Stimulated activated CD4-positive, alpha-beta T cell treated with anti-CD3 and anti-CD28 coated beads, Interleukin-4, amount 100 ng/mL, for 24 hours (primary cell): ENCODE measurements around the gene RTKN2.

ENCODE experiments used
- DNase-seq: peaks from one replicate; pipeline ENCODE4 v3.0.0-alpha.2; 2020

RTKN2 gene

DNA sequence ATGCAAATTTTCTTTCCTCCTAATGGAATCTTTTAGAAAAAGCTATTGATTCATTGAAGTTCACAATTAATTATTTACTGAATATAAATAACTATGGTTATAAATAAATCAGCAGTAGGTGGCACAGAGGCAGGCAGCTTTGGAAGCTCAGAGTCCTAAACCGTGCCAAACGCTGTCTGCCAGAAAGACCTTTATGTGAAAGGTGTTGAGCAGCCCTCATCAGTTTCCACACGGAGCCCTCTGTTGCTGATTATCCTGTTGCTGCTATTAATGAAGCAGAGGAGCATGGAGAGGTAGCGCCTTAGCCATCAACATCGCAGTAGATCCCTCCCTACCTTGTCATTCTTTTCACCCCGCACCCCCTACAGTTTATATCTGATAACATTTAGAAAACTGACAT is 51.0 kb downstream of the RTKN2 start:
- no peak for DNase-seq

DNA sequence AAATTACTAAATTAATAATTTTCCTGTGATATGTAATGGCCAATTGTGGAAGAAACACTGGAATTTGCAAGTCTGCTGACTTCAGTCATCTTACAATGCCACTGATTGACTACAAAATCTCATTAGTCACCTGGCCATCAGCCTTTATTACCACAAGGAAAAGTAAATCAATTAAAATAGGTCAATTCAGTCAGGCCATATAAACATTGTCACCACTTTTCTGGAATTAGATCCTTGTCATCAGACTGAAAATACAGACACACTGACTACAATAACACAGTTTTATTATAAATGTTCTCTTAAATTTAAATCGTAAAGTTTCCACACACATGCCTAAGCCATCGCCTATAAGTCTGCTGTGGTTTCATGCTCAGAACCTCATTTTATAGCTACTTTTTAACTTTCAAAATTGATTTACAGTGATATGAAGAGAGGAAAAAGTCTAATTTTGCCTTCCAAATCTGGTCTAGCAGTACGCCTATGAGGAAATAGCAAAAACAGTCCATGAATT is 54.2 kb downstream of the RTKN2 start:
- no peak for DNase-seq

DNA sequence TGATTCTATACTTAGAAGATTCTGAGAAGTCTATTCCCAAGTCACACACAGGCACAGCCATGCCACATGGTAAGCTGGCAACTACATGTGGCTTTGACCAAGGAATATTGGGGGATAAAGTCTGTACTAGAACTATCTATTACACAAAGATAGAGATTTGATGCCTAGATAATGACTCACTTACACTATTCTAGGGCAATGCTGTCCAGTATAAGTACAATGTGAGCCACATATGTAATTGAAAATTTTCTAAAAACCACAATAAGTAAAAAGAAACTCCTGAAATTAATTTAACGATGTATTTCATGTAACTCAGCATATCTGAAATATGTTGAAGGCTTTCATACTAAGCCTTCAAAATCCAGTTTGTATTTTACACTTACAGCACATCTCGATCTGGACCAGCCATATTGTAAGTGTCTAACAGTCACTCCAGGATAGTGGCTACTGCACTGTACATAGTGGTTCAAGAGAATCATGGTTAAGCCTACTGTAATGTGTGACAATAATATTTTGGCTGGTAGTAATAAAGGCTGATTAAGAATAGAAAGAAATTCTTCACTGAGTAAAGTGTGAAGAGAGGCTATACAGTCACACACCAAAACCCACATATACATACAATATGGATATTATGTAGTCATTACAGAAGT is 62.8 kb downstream of the RTKN2 start:
- no peak for DNase-seq

DNA sequence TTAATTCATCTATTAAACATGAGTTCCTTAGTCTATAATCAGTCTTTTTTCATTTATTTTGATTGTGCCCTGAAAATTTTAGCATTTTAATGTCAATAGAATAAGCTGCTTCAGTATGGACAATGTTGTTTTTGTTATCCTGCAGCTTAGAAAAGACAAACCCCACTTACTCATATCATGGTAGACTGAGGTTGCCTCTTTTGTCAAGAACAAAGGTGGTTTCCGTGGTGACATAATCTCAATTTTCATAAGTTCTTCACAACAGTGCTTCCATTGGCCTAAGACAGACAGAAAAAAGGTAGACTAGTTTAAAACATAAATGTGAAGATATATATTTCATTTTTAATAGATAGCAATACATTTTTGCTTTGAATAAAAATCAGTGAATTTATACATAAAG is 69.1 kb downstream of the RTKN2 start:
- no peak for DNase-seq

DNA sequence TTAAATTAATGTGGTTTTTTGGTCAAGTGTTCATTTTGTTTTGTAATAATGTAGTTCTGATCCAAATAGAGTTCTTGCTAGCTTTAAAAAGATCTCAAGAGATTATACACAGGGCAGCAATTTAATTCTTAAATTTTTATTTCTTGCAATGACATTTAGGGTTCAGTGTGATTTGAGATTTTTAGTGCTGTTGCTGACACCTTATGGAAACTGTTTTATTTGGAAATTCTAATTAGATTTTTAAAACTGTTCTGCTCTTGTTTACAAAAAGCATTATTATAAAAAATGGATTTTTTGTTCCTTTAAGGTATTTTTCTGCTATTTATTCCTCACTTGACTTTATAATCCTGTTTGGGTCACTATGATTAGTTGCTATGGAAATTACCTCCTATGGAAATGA is 72.1 kb downstream of the RTKN2 start:
- no peak for DNase-seq

DNA sequence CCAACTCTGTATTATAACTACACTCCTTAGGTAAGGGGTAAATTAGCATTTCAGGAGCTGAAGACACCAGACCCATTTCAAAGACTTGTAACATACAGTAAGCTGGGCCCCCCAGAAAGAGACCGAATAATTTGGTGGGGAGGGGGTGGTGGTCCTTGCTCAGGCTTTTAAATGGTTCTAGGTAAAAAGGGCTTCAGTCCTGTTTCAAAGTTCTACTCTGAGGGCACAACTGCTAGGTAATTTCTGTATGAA is 73.0 kb downstream of the RTKN2 start:
- DNase-seq = no peak

DNA sequence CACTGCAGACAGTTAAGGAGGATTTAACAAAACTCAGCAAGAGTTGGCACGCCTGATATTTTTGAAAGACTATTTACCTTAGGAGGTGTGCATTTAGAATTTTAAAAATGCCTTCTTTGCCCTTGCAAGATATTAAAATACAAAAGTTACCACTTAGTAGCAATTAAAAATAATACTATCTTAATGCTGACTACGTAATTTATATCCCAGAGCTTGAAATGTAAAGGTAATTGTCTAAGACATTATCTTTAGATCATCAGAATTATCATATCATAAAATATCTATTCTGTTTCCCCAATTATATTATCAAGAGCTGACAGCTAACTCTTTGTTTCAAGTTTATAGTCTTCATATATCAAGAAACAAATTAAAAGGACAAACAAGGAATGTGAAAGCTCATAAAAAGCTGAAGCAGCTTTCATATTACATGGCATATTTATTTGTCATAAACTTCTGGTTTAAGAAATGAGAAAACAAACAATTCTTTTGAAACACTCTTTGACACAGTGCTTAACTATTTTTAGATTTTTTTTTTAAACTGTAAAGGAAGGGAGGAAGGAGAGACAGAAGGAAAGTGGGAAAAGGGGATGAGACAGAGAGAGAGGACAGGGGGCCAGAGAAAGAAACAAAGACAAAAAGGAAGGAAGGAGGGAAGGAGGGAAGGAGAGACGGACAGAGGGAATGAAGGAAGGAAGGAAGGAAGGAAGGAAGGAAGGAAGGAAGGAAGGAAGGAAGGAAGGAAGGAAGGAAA is 73.5 kb downstream of the RTKN2 start:
- no peak for DNase-seq

DNA sequence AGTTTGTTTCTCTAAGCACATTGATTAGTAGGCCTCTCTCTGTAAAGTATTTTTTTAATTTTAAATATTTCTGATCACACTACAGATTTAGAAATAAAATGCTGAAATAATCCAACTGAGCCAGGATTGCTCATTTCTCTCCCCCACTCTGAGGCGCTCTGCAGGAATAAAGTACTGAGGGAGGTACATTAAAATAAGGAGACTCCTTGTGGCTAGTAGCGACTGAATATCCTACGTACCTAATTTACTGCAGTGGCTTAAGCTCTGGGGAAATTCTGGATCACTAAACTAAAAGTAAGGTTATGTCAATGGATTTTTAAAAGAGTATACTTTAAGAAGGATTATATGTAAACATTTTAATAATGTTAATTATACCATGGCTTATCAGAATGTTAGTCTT is 75.2 kb downstream of the RTKN2 start:
- no peak for DNase-seq

DNA sequence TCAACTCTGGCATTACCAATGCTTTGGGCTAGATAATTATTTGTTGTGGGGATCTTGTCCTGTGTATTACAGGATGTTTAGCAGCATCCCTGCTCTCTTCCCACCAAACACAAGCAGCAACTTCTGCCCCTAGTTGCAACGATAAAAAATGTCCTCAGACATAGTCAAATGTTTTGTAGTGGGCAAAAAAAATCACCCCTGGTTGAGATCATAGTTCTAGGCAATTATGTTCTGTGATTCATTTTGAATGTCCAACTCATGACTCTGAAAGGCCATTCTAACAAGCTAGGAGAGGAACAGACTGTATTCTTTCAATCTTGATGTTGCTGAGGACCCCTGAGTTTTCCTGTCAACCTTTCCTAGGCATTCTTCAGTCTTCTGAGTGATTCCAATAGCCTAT is 79.5 kb downstream of the RTKN2 start:
- no peak for DNase-seq

DNA sequence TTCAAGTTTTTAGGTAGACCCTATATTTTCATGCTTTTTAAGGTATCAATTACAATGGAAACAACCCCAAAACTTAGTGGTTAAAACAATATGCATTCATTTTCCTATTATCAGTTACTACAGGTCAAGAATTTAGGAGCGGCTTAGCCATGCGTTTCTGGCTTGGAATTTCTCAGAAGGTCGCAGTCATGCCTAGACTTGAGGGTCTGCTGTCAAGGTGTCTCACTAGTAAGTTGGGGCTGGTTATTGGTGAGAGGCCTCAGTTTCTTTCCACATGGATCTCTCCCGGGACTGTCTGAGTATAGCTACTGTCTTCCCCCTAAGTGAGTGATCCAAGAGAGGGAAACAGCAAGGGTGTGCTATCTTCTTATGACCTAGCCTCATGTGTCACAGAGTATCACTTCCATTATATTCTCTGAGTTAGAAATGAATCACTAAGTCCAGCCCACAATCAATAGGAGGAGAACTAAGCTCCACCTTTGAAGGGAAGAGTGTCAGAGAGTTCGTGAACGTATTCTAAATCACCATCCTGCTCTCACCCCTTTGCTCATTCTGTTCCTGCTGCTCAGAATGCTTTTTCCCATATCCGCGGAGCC is 80.5 kb downstream of the RTKN2 start:
- DNase-seq = no peak

DNA sequence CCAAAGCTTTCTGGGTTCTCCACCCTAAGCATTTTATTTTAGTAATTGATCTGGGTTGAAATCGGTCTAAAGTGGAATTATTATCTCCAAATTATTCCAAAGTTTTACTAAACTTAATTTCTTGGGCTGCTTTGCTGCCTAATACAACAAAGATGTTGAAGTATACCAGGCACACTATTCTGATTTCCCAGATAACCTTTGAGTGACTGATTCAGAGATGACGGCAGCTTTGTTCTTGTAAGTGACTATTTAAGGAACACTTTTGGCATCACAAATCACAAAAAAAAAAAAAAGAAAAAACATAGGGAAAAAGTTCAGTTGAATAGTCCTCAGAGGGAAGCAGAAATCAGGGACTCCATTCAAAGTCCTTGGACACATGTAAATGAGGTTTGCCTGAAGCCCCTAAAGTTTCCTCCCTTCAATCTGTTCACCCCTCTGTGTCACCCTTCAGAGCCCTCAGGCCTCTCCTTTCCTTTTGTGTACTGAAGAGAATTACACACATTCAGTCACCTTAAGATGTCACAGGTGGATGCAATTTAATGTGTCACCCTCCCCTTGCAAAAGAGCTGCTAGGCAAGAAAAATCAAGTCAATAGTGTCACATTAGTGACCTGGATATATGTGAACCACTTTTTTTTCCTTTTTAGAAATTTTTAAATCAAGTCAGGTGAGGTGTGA is 81.5 kb downstream of the RTKN2 start:
- DNase-seq = no peak

DNA sequence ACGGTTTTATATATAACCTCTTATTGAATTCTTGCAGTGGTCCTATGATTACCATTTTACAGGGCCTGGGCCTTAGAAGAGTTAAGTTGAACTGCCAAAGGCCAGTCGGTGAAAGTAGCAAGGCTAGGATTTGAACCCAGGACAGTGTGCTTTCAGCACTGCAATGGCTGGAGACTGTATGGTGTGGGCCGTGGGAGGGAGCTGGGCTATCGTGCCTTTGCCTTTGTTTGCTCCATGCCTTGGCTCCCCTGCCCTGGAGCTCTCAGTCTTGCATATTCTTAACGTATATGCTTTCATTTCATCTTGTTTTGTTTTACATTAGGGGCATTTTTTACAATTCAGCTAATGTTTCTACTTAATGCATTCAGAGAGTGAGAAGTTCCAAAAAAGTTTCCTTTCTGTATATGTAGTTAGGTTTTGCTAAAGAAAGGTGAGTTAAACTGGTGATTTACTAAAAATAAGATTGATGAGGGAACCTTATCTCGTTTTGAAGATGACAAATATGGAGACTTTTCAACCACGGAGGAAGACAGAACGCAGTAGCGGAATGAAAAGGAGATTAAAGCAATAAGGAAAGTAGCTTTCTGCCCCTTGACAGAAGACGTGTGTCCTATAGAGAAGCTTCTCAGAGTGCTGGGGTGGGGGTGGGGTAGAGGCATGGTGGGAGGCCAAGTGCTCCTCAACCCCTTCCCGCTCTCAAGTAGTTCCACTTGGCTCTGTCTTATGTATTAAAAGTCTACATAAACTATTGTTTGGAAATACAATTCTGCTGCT is 82.5 kb downstream of the RTKN2 start:
- peak; percentile 41 for DNase-seq

DNA sequence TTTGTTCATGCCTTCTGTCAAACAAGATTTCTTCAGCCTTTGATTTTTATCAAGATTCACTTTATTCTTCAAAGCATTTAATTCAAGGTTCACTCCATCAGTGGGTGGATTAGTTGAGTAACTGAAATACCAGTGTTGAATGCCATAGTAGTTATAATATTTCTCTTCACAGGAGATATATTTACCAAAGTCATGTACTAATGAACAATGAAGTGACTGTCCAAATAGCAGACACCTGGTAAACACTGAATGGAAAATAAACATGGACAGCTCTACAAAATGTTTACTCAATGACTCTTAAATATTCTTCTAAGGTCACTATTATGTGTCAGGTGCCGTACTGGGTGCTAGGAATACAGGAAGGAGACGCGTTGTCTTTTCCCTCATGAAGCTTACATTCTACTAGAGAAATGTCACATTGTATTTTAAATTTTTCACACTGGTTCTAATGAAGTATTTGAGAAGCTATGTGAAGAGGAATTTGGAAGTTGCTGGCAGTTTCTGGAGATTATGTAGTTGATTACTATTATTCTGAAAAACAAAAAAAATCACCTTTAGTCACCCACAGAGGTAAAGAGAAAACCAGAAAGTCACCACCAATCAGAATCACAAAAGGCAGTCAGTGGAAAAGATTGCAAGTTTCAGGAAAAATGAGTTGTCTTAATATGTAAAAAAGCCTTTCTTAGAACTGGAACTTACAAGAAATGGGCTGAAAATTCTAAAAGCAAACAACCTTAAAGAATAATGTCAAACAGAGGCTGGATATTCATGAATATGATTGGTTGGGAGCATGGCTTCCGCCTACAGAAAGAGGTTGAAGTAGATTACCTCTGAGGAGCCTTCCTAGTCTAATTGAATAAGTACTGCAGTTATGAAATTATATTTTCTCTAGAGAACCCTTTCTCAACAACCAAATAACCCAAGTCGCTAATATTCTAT is 84.5 kb downstream of the RTKN2 start:
- peak; percentile 25 for DNase-seq

DNA sequence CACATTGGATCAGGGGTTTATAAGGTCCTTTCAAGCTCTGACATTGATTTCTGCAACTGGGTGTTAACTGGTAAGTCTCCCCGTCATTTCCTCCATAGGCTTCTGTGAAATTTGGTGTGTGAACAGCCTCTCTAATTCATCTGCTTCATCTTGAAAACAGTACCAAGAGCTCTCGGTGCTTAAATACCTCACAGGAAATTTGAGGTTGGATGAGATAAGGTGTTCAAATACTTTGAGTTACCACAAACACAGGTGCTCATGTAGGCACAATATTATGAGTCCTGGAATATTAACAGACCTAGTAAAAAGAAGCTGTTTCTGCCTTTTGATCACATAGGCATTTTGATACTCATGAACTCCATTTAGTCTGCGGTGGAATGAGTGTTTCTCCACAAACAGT is 85.2 kb downstream of the RTKN2 start:
- DNase-seq = peak; percentile 54

DNA sequence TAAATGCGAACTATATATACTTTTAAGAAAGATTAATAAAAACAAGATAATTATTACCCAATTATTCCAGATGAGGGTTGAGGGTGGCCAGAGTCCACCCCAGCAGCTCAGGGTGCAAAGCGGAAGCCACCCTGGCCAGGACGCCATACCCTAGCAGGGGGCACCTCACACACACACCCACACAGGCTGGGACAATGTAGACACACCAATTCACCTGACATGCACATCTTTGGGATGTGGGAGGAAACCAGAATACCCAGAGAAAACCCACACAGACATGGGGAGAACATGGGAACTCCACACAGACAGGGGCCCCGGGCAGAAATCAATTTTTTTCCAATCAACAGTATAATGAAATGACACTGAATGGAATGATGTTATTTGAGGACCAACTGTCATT is 86.0 kb downstream of the RTKN2 start:
- no peak for DNase-seq

DNA sequence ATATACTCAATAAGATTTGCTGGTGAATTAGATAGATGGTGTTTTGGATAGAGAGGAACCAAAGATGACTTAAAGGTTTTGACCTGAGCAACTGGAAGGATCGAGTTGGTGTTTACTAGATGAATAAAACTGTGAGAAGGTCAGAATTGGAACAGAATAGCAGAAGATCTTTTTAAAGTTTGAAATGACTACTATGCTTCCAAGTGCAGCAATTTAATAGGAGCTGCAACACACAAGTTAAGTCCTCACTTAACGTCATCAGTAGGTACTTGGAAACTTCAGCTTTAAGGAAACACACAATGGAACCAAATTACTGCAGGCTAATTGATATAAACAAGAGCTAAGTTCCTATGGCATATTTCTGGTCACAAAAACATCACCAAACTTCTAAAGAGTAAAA is 86.5 kb downstream of the RTKN2 start:
- no peak for DNase-seq

DNA sequence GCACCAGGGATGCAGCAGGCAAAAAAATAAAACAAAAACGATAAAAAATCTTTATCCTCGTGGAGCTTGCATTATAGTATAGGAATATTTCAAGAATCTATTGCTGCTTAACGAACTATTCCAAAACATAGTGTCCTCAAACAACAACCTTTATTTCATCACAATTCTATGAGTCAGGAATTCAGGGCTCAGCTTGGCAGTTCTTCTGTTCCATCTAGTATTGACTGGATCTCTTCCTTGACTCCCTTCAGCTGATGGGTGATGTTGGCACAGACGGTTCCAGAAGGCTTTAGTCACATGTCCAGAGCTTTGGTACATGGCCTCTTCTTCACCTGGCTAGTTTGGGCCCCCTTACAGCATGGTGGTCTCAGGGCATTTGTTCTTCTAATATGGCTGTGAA is 88.0 kb downstream of the RTKN2 start:
- DNase-seq = no peak

DNA sequence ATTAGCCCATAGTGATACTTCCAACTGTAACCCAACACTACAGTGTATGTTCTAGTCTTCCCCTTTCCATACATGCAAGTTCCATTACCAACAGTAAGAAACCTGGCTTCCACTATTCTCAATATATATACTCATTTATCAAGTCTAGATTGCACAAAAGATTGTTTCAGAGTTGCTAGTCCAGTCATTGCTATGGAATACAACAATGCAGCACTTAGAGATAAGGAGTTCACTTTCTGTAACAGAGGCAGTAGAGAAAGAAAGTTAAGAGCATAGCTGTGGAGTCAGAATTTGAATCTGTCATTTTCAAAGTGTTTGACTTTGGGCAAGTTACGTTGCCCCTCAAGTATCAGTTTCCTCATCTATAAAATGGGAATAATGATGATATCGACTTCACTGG is 90.1 kb downstream of the RTKN2 start:
- DNase-seq = no peak

DNA sequence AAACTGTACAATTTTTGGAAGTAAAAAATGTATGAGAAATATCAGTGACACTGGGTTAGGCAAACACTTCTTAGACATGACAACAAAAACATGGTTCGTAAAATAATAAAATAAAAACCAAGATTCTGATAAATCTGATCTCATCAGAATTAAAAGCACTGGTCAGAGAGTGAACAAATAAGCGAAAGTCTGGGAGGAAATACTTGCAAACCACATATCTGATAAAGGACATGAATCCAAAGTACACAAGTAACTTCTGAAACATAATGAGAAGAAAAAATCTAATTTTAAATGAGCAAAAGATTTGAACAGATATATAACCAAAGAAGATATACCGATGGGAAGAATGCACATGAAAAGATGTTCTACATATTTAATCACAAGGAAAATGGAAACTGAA is 91.5 kb downstream of the RTKN2 start:
- no peak for DNase-seq

DNA sequence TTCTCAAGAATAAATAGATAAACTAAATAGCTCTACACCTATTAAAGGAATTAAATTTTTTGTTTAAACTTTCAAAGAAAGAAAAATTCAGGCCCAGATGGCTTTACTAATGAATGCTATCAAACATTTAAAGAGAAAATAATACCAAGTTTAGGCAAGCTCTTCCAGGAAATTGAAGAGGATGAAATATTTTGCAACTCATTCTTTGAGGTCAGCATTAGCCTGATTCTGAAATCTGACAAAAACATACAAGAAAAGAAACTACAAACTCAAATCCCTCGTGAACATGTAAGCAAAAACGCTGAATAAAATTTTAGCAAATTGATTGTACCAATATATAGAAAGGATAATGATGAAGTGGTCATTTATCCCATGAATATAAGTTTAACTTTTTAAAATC is 93.4 kb downstream of the RTKN2 start:
- no peak for DNase-seq

DNA sequence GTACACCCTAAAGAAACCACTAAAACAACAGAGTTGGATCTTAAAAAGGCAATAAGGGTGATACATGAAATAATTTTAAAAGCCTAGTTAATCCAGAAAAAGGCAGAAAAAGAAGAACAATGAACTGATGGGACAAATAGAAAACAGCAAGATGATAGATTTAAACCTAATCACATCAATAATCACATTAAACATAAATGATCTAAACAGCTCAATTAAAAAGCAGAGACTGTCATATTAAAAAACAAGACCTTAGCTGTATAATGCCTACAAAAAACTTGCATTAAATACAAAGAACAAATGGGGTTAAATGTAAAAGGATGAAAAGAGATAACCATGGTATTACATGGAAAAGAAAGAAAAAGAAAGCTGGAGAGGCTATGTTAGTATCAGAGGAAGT is 96.2 kb downstream of the RTKN2 start:
- no peak for DNase-seq

DNA sequence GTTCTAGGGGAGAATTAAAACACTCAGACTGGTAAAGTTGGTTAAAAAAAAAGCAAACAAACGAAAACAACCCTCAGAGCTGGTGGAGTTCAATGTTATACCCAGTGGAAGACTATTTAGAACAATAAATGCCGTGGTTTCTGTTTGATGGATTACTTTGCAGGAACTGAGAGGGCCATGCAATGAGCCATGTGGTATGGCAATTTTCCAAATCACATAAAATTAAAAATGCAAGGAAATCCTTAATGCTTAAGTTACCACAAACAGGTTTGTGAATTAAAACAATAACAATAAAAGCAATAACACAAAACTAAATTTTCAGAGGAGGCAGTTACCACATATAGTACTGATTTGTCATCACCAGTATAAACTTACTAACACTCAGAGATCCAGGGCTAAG is 96.9 kb downstream of the RTKN2 start:
- DNase-seq = no peak
